CD1c-positive myeloid dendritic cell (primary cell): Measurements from ENCODE around the gene SYT7.
"Not testable (repeated sequence)": the region's sequence is repeated elsewhere in the genome, so short reads cannot be mapped to it uniquely, and the experiment has no call there.

Experiments used
- DNase-seq: peaks from one replicate; pipeline ENCODE4 v3.0.0-alpha.2; 2016; ENCODE audit errors: extremely low spot score

SYT7 gene

GRCh38 chr11:61581030-61581928, at the start of gene SYT7:
TSS of gene SYT7 (minus strand) at chr11:61581076. CDS start at chr11:61580820, 256 bp downstream.
- peak; percentile 96 for DNase-seq

- no peak for DNase-seq
Measured at GRCh38 chr11:61630089-61630488, 49.2 kb upstream of the SYT7 start.

- DNase-seq: no peak
Measured at GRCh38 chr11:61629082-61629833, 48.4 kb upstream of the SYT7 start.

GRCh38 chr11:61628662-61628970, 47.7 kb upstream of the SYT7 start:
- no peak for DNase-seq

GRCh38 chr11:61627850-61628661, 47.2 kb upstream of the SYT7 start:
- peak; percentile 62 for DNase-seq

GRCh38 chr11:61626580-61627380, 45.9 kb upstream of the SYT7 start:
- DNase-seq: no peak

- no peak for DNase-seq
Measured at GRCh38 chr11:61625525-61625924, 44.6 kb upstream of the SYT7 start.

GRCh38 chr11:61621917-61622585, 41.2 kb upstream of the SYT7 start:
- no peak for DNase-seq

- DNase-seq: no peak
Measured at GRCh38 chr11:61619471-61620226, 38.8 kb upstream of the SYT7 start.

- no peak for DNase-seq
Measured at GRCh38 chr11:61618978-61619377, 38.1 kb upstream of the SYT7 start.

- DNase-seq: no peak
Measured at GRCh38 chr11:61617515-61617914, 36.6 kb upstream of the SYT7 start.

GRCh38 chr11:61616434-61616833, 35.6 kb upstream of the SYT7 start:
- no peak for DNase-seq

- not testable (repeated sequence) for DNase-seq
Measured at GRCh38 chr11:61614782-61615181, 33.9 kb upstream of the SYT7 start.

- DNase-seq: no peak
Measured at GRCh38 chr11:61613870-61614269, 33.0 kb upstream of the SYT7 start.

GRCh38 chr11:61613051-61613450, 32.2 kb upstream of the SYT7 start:
- DNase-seq: no peak

- no peak for DNase-seq
Measured at GRCh38 chr11:61611309-61611708, 30.4 kb upstream of the SYT7 start.

GRCh38 chr11:61610905-61611304, 30.0 kb upstream of the SYT7 start:
- no peak for DNase-seq

- peak; percentile 24 for DNase-seq
Measured at GRCh38 chr11:61609980-61610366, 29.1 kb upstream of the SYT7 start.

- no peak for DNase-seq
Measured at GRCh38 chr11:61609000-61609979, 28.4 kb upstream of the SYT7 start.
